Peyer's patch (tissue), 4 donors: ENCODE measurements around the gene SLC41A3.

ENCODE experiments used
- POLR2A ChIP-seq, 2 donors: fragments of 450-650 bp; IDR thresholded peaks; one replicate each; pipeline ENCODE4 v1.5.1; 2017; ENCODE audit warnings: antibody characterized with exemption in 2 of 2, mild to moderate bottlenecking in 2 of 2, moderate library complexity in 2 of 2
- TF ChIP-seq, protein P1 (sequence below), 6 experiments: fragments of 450-650 bp in 4 of 6; fragments of 200-600 bp in 2 of 6; sonication (generic) in 1 of 6; IDR thresholded peaks; one replicate each; pipeline ENCODE4 v1.5.1; 2017 to 2019; ENCODE audit warnings: antibody characterized with exemption in 6 of 6, mild to moderate bottlenecking in 3 of 6, moderate library complexity in 1 of 6

GRCh38 chr3:126067959-126068358, 16.0 kb downstream of the SLC41A3 start:
- TF ChIP-seq, protein P1, sequence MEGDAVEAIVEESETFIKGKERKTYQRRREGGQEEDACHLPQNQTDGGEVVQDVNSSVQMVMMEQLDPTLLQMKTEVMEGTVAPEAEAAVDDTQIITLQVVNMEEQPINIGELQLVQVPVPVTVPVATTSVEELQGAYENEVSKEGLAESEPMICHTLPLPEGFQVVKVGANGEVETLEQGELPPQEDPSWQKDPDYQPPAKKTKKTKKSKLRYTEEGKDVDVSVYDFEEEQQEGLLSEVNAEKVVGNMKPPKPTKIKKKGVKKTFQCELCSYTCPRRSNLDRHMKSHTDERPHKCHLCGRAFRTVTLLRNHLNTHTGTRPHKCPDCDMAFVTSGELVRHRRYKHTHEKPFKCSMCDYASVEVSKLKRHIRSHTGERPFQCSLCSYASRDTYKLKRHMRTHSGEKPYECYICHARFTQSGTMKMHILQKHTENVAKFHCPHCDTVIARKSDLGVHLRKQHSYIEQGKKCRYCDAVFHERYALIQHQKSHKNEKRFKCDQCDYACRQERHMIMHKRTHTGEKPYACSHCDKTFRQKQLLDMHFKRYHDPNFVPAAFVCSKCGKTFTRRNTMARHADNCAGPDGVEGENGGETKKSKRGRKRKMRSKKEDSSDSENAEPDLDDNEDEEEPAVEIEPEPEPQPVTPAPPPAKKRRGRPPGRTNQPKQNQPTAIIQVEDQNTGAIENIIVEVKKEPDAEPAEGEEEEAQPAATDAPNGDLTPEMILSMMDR (IDR thresholded peaks at IDR 0.05), result no peak
- TF ChIP-seq POLR2A (IDR thresholded peaks at IDR 0.05), result no peak
